GM21423 (cell line): ENCODE measurements around the gene ILF3.
"Not testable (repeated sequence)": the region's sequence is repeated elsewhere in the genome, so short reads cannot be mapped to it uniquely, and the experiment has no call there.

Source experiments
- ATAC-seq: cut with Tn5 transposase; IDR thresholded peaks from one replicate; pipeline ENCODE4 v1.9.1; 2021; ENCODE audit warnings: mild to moderate bottlenecking, moderate library complexity; ENCODE audit not compliant: unreplicated experiment

ILF3 gene

DNA sequence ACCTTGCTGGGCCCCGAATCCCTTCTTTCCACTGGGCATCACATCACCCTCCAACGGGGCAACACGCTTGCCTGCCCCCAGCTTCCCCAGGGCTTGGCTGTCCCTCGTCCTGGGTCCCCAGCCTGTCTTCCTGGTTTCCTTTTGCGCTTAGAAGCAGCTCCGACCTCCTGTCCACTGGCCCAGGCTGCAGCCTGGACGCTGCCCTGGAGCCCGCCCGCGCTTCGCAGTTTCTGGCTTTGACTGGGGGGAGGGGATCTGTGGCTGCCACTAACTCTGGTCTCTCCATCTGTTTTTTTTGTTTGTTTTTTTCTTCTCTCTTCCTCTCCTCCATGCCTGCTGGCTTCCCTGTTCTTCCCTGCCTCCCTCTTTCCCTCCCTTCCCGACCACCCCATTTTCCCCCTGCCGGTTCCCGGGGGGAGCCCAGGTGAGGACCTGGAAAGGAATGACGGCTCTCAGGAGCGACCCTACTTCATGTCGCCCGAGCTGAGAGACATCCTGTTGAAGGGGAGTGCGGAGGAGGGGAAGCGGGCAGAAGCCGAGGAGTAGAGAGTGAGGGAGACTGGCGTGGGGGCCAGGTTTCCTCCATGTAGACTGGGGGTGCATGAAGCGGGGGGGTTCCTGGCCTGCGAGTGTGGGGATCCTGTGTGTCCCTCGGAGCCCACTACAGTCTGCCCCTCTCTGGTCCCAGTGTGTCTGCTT lies 11.5 kb upstream of the ILF3 start:
- ATAC-seq, result no peak

DNA sequence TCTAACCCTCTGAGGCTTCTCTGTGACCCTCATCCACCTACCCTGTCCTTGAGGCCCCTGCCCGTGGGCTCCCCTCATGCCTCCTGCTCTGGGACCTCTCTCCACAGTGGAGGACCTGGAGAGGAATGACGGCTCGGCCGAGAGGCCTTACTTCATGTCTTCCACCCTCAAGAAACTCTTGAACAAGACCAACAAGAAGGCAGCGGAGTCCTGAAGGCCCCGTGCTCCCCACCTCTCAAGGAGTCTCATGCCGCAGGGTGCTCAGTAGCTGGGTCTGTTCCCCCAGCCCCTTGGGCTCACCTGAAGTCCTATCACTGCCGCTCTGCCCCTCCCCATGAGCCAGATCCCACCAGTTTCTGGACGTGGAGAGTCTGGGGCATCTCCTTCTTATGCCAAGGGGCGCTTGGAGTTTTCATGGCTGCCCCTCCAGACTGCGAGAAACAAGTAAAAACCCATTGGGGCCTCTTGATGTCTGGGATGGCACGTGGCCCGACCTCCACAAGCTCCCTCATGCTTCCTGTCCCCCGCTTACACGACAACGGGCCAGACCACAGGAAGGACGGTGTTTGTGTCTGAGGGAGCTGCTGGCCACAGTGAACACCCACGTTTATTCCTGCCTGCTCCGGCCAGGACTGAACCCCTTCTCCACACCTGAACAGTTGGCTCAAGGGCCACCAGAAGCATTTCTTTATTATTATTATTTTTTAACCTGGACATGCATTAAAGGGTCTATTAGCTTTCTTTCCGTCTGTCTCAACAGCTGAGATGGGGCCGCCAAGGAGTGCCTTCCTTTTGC lies 10.8 kb upstream of the ILF3 start:
- ATAC-seq, result no peak

GRCh38 chr19:10643968-10644259 lies 10.2 kb upstream of the ILF3 start:
- no peak for ATAC-seq

- peak; percentile 55 for ATAC-seq
Measured at GRCh38 chr19:10644260-10645007, 9.7 kb upstream of the ILF3 start.

DNA sequence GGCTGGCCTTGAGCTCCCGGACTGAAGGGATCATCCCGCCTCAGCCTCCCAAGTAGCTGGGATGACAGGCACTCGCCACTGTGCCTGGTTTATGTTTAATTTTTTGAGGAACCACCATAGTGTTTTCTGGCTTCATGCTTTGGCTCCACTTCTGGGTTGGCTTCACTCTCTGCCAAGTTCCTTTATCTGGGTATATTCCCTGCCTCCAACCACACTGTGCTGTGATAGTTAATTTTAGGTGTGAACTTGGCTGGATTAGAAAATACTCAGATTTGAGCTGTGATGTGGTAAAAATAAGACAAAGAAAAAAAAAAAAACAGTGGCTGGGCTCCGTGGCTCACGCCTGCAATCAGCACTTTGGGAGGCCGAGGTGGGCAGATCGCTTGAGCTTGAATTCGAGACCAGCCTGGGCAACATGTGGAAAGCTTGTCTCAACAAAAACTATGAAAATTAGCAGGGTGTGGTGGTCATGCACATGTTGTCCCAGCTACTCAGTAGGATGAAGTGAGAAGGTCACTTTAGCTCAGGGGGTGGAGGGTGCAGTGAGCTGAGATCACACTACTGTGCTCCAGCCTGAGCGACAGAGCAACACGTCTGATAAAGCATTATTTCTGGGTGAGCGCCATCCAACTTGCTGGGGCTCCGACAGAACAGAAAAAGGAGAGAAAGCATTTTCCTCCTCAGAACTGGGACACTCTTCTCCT lies 7.5 kb upstream of the ILF3 start:
- ATAC-seq, result no peak

- ATAC-seq, result no peak
Measured at GRCh38 chr19:10648360-10648759, 5.8 kb upstream of the ILF3 start.

DNA sequence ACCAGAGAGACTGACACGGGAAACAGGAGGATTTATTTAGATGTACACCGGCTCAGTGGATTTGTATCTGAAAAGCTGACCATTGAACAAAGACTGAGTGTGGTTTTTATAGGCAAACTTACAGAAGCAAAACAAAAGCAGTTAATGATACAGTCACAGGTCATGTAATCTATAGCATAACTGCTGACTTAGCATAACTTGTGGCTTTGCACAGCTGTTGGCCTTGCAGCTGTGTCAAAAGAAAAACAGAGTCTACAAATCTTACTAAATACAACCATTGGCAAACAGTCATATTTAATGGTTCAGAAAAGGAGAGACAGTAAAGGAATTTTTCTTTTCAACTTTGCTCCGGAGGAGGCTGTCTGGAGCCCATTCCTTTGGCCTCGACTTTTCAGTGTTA lies 2.3 kb upstream of the ILF3 start:
- no peak for ATAC-seq

- ATAC-seq, result no peak
Measured at GRCh38 chr19:10653482-10653731, 739 bp upstream of the ILF3 start.

GRCh38 chr19:10654610-10655456 lies 687 bp downstream of the ILF3 start:
- ATAC-seq, result peak; percentile 14

GRCh38 chr19:10655457-10656312 lies 1.5 kb downstream of the ILF3 start:
- no peak for ATAC-seq

DNA sequence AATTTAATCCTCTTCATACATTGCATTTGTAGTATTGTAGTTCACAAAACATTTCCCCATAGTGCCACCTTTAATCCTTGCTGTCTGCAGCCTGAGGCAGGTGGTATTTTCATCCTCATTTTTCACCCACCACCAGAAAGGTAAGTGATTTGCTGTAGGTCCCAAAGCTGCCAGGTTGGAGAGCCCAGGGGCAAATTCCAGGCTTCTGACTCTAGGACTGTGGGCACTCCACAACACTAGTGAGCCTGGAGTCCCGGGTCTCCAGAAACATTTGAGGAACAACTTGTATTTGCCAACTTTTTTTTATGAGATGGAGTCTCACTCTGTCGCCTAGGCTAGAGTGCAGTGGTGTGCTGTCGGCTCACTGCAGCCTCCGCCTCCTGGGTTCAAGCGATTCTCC lies 6.2 kb downstream of the ILF3 start:
- no peak for ATAC-seq

DNA sequence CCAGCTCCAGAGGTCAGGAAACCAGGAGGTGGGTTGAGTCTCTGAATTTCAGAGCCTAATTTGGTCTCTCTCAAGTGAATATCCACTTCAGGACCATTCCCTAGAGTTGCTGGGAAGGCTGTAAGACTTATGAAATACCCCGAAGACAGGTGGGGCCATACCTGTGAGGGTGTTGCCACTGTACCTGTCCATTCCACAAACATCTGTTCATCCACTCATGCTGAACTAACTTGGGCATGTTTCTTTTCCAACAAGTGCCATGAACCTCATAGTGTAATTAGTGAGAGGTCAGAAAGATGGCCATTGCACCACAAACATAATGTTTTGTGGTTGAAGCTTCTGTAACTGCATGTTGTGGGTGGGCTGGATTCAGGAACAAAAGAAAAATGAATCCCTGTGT lies 7.8 kb downstream of the ILF3 start:
- no peak for ATAC-seq

GRCh38 chr19:10662384-10663251 lies 8.5 kb downstream of the ILF3 start:
- ATAC-seq, result no peak

DNA sequence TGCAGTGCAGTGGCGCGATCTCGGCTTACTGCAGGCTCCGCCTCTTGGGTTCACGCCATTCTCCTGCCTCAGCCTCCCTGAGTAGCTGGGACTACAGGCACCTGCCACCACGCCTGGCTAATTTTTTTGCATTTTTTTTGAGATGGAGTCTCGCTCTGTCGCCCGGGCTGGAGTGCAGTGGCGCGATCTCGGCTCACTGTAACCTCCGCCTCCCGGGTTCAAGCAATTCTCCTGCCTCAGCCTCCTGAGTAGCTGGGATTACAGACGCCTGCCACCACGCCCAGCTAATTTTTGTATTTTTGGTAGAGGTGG lies 9.1 kb downstream of the ILF3 start:
- ATAC-seq, result not testable (repeated sequence)

GRCh38 chr19:10667867-10668266 lies 13.7 kb downstream of the ILF3 start:
- no peak for ATAC-seq

GRCh38 chr19:10669246-10669645 lies 15.1 kb downstream of the ILF3 start:
- ATAC-seq, result no peak

GRCh38 chr19:10670182-10670581 lies 16.0 kb downstream of the ILF3 start:
- ATAC-seq, result no peak

DNA sequence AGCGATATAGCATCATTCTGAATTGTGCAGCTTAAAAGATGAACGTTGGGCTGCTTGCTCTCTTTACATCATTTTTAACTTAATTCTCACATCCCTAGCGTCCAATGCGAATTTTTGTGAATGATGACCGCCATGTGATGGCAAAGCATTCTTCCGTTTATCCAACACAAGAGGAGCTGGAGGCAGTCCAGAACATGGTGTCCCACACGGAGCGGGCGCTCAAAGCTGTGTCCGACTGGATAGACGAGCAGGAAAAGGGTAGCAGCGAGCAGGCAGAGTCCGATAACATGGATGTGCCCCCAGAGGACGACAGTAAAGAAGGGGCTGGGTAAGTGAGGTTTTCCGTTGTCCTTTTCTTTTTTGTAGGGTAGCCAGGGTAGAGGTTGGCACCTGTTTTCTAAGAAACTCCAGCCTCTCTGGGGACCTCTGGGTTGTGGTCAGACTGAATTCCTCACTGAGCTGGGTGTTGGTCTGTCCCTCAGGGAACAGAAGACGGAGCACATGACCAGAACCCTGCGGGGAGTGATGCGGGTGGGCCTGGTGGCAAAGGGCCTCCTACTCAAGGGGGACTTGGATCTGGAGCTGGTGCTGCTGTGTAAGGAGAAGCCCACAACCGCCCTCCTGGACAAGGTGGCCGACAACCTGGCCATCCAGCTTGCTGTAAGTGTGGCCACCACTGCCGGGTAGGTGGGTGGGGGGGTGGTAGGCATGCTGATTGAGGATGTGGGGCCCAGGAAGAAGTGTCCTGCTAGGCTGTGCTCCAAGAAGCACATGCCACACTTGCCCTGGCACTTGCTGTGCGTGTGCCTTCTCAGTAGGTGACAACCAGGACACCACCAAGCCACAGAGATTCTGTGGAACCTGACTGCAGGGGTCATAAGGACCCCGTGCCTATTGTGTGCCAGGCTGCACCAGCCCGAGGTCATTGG lies 17.0 kb downstream of the ILF3 start:
- no peak for ATAC-seq
